ENCODE measurements around the gene TRIP10. TPM values are rescaled to one million over a fixed set of nuclear protein-coding genes. Genes with fewer than 3 reads are reported as not detected.

The TRIP10 gene
- total and polyA plus RNA-seq, 2 of the 4 experiments (the other 2 are of a cell fraction), result 39.1 to 47.0 TPM

- ATAC-seq (ENCODE audit: low read depth) (no peak), DNase-seq (no peak)
- Histone ChIP-seq H3K14ac (replicated peaks; ENCODE audit: low read depth, low read length) (no peak overlapping the region), H3K4ac (ENCODE audit: low read depth, low read length) (no peak overlapping the region), H3K23ac (ENCODE audit: low read depth, low read length) (no peak overlapping the region), H3K56ac (ENCODE audit: extremely low read depth, insufficient read depth, low read length) (no peak overlapping the region), H3K4me2 (ENCODE audit: low read depth, low read length) (no peak overlapping the region), H3K4me3 (ENCODE audit: insufficient read depth, low read depth, low read length) (no peak overlapping the region), H3K79me1 (ENCODE audit: low read depth in 1 of 2, low read length in 2 of 2) (no peaks in the 10 kb centered on the region), H2BK120ac (ENCODE audit: low read depth, low read length) (no peak overlapping the region), H3K27ac (ENCODE audit: insufficient read depth, low read length) (no peak overlapping the region), H4K20me1 (ENCODE audit: insufficient read depth, low read length) (no peaks in the 10 kb centered on the region), H4K5ac (ENCODE audit: low read depth, low read length) (no peak overlapping the region), H3K4me1 (ENCODE audit: control insufficient read depth, insufficient read depth, low read length) (no peaks in the 10 kb centered on the region), H2BK15ac (ENCODE audit: low read depth, low read length) (no peak overlapping the region), H3K18ac (ENCODE audit: low read depth, low read length) (no peak overlapping the region), H3K9me1 (ENCODE audit: insufficient read depth, low read length) (no peaks in the 10 kb centered on the region), H3K9me3 (ENCODE audit: control insufficient read depth, insufficient read depth, low read length) (no peaks in the 10 kb centered on the region; the same call in 1 of the 2 replicates), H4K91ac (ENCODE audit: insufficient read depth, low read depth, low read length) (no peak overlapping the region), H2AK9ac (replicated peaks; ENCODE audit: low read depth, low read length, poor library complexity) (no peak overlapping the region), H3K9ac (ENCODE audit: low read depth, low read length) (no peak overlapping the region), H4K8ac (ENCODE audit: low read depth in 2 of 2, low read length in 2 of 2) (no peak overlapping the region), H2BK20ac (ENCODE audit: low read depth, low read length) (no peak overlapping the region), H2AFZ (replicated peaks; ENCODE audit: low read length, poor library complexity) (no peak overlapping the region), H2BK5ac (ENCODE audit: low read depth, low read length, poor library complexity, severe bottlenecking) (no peak overlapping the region), H3K27me3 (ENCODE audit: control insufficient read depth, insufficient read depth, low read length) (peaks cover 2% of the 10 kb centered on the region; the same call in 1 of the 2 replicates), H2AK5ac (ENCODE audit: low read depth, low read length) (no peak overlapping the region), H3K36me3 (ENCODE audit: control insufficient read depth, insufficient read depth, low read length) (no peaks in the 10 kb centered on the region)
- 59% methylated on average over 3 of the region's 3 CpGs; no CpG with 5 or more reads in 1 of the 2 experiments for WGBS, 2 experiments (ENCODE audit: extremely low coverage in 2 of 2, insufficient read length in 1 of 2)
- in situ Hi-C loops (cut with MboI; ENCODE audit: low sequenced_read_pairs) (no loop called here), intact Hi-C loops (cut with micrococcal nuclease) (no loop called here), dilution Hi-C loops (cut with HindIII; ENCODE audit: low sequenced_read_pairs, unreplicated experiment) (no loop called here)
- no TSS peak for BruUV-seq (replicated peaks)
- ChIA-PET CTCF (no interaction called here), POLR2A (ENCODE audit: unreplicated experiment) (no interaction called here)
- no peak for TF ChIP-seq SMC3 (IDR thresholded peaks at IDR 0.05; ENCODE audit: low read depth, low read length)
- no peak for TF ChIP-seq BHLHE40 (IDR thresholded peaks at IDR 0.05; ENCODE audit: low read depth, low read length)
- TF ChIP-seq MXI1 (IDR thresholded peaks at IDR 0.05; ENCODE audit: borderline replicate concordance, low read depth, low read length), result no peak
- no peak for TF ChIP-seq RCOR1 (IDR thresholded peaks at IDR 0.05; ENCODE audit: insufficient replicate concordance, low read length)
- TF ChIP-seq CTCF (conservative IDR thresholded peaks at IDR 0.05; ENCODE audit: low read depth, low read length), result no peak
- no peak for TF ChIP-seq FOS (IDR thresholded peaks at IDR 0.05; ENCODE audit: low read depth, low read length)
- TF ChIP-seq RAD21 (IDR thresholded peaks at IDR 0.05; ENCODE audit: low read length), result no peak
- TF ChIP-seq MAFK (IDR thresholded peaks at IDR 0.05; ENCODE audit: low read depth, low read length), result no peak
- no peak for TF ChIP-seq NFE2L2 (IDR thresholded peaks at IDR 0.05; ENCODE audit: low read depth, low read length)
- no peak for TF ChIP-seq POLR2A (IDR thresholded peaks at IDR 0.05; ENCODE audit: low read depth, low read length)
- no peak for TF ChIP-seq CHD1 (IDR thresholded peaks at IDR 0.05; ENCODE audit: low read depth, low read length)
- no peak for TF ChIP-seq MAZ (IDR thresholded peaks at IDR 0.05; ENCODE audit: borderline replicate concordance, low read depth, low read length)
These were observed 31.1 kb upstream of the TRIP10 start for GRCh38 chr19:6708346-6708745.
